Measurements from ENCODE around the gene AGGF1. TPM values are rescaled to one million over a fixed set of nuclear protein-coding genes. Genes with fewer than 3 reads are reported as not detected.
A peak's percentile ranks its signal among the peaks of the same experiment; 100 is the strongest.

The AGGF1 gene
- polyA plus RNA-seq, 1 donor = 26.8 TPM

DNA sequence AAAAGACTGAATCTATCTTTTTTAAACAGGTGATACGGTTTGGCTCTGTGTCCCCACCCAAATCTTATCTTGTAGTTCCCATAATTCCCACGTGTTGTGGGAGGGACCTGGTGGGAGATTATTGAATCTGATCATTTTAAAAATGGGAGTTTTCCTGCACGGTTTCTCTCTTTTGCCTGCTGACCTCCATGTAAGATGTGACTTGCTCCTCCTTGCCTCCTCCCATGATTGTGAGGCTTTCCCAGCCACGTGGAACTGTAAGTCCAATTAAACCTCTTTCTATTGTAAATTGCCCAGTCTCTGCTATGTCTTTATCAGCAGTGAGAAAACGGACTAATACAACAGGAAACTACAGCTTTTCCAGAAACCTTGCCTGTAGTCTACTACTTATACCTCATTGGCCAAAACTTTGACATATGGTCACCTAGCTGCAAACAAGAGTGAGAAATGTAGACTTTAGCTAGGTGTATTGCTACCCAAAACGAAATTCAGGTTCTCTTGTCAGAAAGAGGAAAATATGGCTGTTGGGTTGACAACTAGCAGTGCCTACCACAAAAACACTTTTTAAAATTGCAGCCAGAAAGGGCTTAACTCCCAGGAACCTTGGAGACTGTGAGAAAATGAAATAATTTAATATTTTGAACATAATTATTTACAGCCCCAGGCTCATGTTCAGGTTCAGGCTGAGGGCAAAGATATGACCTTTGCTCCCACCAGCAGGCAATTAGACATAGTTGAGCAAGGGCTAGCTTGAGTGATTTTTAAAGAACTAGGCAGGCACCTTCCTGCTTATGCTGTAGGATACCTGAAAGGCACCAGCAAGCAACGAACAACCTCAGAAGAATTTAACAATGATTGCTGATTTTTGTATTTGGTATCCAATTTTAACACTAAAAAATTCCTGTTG lies 7.4 kb upstream of the AGGF1 start:
- H3K9me3 ChIP-seq (ENCODE audit: control insufficient read depth, low read depth, low read length) = peaks cover 13% of the 10 kb centered on the region
- peak overlapping the region; percentile 69 for H3K27ac ChIP-seq (ENCODE audit: low read length)
- peak; percentile 77 to 88 for DNase-seq
- no peaks in the 10 kb centered on the region for H3K27me3 ChIP-seq (ENCODE audit: control insufficient read depth, insufficient read depth, low read length)
- H3K36me3 ChIP-seq (ENCODE audit: control insufficient read depth, insufficient read depth, low read length) = no peaks in the 10 kb centered on the region
- 42% methylated on average over 2 of the region's 7 CpGs for WGBS (ENCODE audit: insufficient coverage, low lambda C conversion rate)
- H3K4me3 ChIP-seq (ENCODE audit: low read length) = no peak overlapping the region
- H3K4me1 ChIP-seq (ENCODE audit: control insufficient read depth, insufficient read depth, low read length) = peaks cover 7% of the 10 kb centered on the region

DNA sequence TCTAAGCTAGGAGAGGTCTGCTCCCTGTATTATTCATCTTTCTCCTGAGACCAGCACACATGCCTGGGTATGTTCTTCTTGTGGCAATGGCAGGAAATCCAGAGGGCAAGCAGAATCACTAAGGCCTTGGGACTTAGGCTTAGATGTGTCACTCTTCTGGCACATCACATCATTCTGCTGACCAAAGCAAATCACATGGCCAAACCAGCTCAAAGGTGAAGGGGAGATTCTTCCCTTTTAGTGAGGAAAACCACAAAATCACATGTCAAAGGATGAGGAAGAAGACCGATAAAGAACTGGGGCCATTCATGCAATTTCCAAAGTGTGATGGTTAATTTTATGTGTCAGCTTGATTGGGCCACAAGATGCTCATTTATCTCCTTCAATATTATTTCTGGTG lies 5.7 kb upstream of the AGGF1 start:
- H3K27ac ChIP-seq (ENCODE audit: low read length) = no peak overlapping the region
- peak in 1 of 2 donors; percentile 17 for DNase-seq
- peaks cover 7% of the 10 kb centered on the region for H3K4me1 ChIP-seq (ENCODE audit: control insufficient read depth, insufficient read depth, low read length)
- WGBS (ENCODE audit: insufficient coverage, low lambda C conversion rate) = no CpG with 5 or more reads among the region's 1 CpG
- peaks cover 13% of the 10 kb centered on the region for H3K9me3 ChIP-seq (ENCODE audit: control insufficient read depth, low read depth, low read length)
- H3K36me3 ChIP-seq (ENCODE audit: control insufficient read depth, insufficient read depth, low read length) = no peaks in the 10 kb centered on the region
- no peak overlapping the region for H3K4me3 ChIP-seq (ENCODE audit: low read length)
- no peaks in the 10 kb centered on the region for H3K27me3 ChIP-seq (ENCODE audit: control insufficient read depth, insufficient read depth, low read length)

DNA sequence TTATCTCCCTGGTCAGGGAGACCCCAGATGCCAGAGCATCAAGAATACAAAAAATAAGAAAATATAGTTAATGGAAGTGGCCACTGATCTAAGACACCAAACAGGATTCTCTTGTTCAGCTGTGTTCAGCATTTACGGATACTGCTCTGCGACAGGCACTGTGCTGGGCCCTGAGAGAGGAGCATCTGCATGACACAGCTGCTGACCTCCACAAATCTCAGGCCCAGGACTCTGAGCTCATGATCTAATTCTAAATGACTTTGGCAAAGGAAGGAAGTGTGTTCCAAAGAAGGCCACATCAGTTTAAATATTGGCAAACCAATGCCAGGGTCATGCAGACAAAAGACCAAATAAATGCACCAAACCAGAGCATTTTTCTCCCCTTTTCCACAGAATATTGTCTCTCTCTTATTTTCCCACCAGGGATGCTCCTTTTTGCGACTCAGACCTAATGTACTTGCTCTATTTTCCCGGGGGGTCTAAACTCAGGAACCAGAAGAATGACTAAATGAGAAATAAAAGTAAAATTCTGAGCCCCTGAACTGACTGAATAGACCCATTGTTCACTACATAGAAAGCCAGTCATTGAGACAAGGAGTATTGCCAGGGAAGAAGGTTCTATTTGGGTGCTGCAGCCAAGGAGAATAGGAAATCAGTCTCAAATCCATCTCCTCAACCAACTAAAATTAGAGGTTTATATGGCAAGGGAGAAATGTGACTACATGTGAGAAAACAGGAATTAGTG lies 1.4 kb upstream of the AGGF1 start:
- peaks cover 11% of the 10 kb centered on the region for H3K4me1 ChIP-seq (ENCODE audit: control insufficient read depth, insufficient read depth, low read length)
- no peaks in the 10 kb centered on the region for H3K27me3 ChIP-seq (ENCODE audit: control insufficient read depth, insufficient read depth, low read length)
- no peaks in the 10 kb centered on the region for H3K36me3 ChIP-seq (ENCODE audit: control insufficient read depth, insufficient read depth, low read length)
- H3K4me3 ChIP-seq (ENCODE audit: low read length) = no peak overlapping the region
- WGBS (ENCODE audit: insufficient coverage, low lambda C conversion rate) = no CpG with 5 or more reads among the region's 4 CpGs
- H3K9me3 ChIP-seq (ENCODE audit: control insufficient read depth, low read depth, low read length) = no peaks in the 10 kb centered on the region
- peak overlapping the region; percentile 2 for H3K27ac ChIP-seq (ENCODE audit: low read length)
- DNase-seq = peak in 1 of 2 donors; percentile 5

DNA sequence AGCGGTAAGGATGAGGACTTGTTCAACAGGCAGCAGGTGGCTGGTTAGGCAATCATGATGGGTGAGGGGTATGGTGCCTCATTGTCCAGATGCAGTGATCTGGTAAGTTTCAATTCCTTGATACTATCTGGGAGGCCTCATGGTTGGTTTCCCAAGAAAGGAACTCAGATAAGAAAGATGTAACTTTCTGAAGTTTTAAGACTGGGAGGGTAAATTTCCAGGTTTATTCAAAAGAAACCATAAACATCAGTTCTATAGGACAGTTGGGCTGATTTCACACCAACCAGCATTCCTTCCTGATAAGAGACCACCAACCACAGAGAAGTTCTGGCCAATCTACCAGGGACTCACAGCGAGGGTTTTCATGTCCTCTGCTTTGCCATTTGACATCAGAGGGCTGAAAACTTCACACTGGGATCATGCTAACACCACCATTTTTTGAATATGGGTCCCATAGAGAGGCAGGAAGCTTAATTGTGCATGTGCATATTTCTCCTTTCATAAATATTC lies 773 bp upstream of the AGGF1 start:
- DNase-seq = no peak
- H3K4me3 ChIP-seq (ENCODE audit: low read length) = no peak overlapping the region
- no peak overlapping the region for H3K27ac ChIP-seq (ENCODE audit: low read length)
- no peaks in the 10 kb centered on the region for H3K9me3 ChIP-seq (ENCODE audit: control insufficient read depth, low read depth, low read length)
- no CpG with 5 or more reads among the region's 2 CpGs for WGBS (ENCODE audit: insufficient coverage, low lambda C conversion rate)
- no peaks in the 10 kb centered on the region for H3K36me3 ChIP-seq (ENCODE audit: control insufficient read depth, insufficient read depth, low read length)
- H3K4me1 ChIP-seq (ENCODE audit: control insufficient read depth, insufficient read depth, low read length) = peaks cover 10% of the 10 kb centered on the region
- H3K27me3 ChIP-seq (ENCODE audit: control insufficient read depth, insufficient read depth, low read length) = no peaks in the 10 kb centered on the region

DNA sequence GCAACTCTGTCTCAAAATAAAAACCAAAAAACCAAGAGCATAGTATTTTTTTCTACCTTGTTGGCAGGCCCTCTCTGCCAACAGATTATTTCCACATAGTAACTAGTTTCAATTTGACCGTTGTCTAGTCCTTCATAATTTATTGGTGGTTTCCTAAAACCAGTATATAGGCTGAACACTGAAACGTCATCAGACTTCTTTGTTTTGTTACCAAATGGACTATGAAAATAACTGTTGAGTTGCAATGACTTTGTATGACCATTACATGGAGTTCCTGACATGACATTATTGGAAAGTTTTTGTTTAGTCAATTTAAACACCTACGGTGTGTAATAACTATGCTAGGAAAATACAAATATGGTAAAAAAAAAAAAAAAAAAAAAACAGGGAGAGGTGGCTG lies 1.7 kb downstream of the AGGF1 start:
- Histone ChIP-seq H3K9me3 (ENCODE audit: control insufficient read depth, low read depth, low read length) (no peaks in the 10 kb centered on the region), H3K4me3 (ENCODE audit: low read length) (no peak overlapping the region), H3K27me3 (ENCODE audit: control insufficient read depth, insufficient read depth, low read length) (no peaks in the 10 kb centered on the region), H3K36me3 (ENCODE audit: control insufficient read depth, insufficient read depth, low read length) (peaks cover 15% of the 10 kb centered on the region), H3K27ac (ENCODE audit: low read length) (no peak overlapping the region), H3K4me1 (ENCODE audit: control insufficient read depth, insufficient read depth, low read length) (peaks cover 10% of the 10 kb centered on the region)
- WGBS (ENCODE audit: insufficient coverage, low lambda C conversion rate) = no CpG with 5 or more reads among the region's 3 CpGs
- DNase-seq = no peak

DNA sequence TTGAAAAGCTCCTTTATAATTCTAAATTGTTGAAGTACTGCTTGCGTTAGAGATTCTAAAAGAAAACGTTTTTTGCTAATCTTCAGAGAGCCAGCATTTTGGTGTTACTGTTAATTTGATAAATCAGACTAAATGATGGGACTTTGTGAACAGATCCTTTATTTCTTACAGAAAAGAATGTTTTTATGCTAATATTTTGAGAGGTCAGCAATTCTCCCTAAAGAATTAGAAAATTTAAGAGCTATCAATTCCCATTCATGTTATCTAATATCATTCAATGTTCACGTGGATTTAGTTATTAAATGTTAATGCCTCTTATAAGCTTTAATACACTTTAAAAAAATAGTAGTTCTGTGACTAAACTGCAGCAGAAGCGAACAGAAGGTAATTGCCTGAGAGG lies 2.4 kb downstream of the AGGF1 start:
- Histone ChIP-seq H3K4me1 (ENCODE audit: control insufficient read depth, insufficient read depth, low read length) (peaks cover 10% of the 10 kb centered on the region), H3K4me3 (ENCODE audit: low read length) (no peak overlapping the region), H3K9me3 (ENCODE audit: control insufficient read depth, low read depth, low read length) (no peaks in the 10 kb centered on the region), H3K27ac (ENCODE audit: low read length) (no peak overlapping the region), H3K27me3 (ENCODE audit: control insufficient read depth, insufficient read depth, low read length) (no peaks in the 10 kb centered on the region), H3K36me3 (ENCODE audit: control insufficient read depth, insufficient read depth, low read length) (peaks cover 19% of the 10 kb centered on the region)
- DNase-seq = no peak
- 100% methylated on average over 2 of the region's 4 CpGs for WGBS (ENCODE audit: insufficient coverage, low lambda C conversion rate)

DNA sequence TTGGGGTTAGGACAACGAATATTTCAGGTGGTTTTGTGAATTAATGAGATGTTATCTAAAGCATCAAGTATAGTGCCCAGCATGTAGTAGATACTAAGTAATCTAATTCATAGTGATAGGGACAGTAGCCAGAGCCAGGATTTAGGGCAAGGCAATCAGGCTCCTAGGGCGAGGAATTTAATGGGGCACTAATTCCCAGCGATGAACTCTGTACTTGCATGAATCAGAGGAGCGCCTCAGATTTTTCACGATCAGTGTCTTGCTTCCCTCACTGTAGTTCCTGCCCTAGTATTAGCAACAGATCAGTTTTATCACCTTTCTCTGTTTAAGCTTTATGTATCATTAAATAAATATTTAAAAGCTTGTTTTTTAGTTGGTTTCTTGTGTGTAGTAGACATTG lies 3.1 kb downstream of the AGGF1 start:
- peak in 1 of 2 donors; percentile 49 for DNase-seq
- WGBS (ENCODE audit: insufficient coverage, low lambda C conversion rate) = no CpG with 5 or more reads among the region's 5 CpGs

DNA sequence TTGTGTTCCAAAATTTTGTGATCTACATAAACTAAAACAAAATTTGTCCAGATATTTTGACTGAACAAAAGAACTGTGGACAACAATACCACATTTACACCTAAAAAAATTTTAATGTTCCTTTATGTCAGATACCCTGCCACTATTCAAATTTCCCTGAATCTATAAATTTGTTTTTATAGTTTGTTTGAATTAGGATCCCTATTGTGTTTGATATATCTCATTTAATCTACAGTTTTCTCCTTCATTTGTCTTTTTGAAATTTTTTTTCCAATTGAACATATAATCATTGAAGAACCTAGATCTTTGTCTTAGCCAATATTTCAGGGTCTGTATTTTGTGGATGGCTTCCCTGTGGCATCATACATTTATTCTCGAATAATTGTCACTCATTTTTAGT lies 5.7 kb downstream of the AGGF1 start:
- no peak for DNase-seq
- Histone ChIP-seq H3K9me3 (ENCODE audit: control insufficient read depth, low read depth, low read length) (no peaks in the 10 kb centered on the region), H3K27me3 (ENCODE audit: control insufficient read depth, insufficient read depth, low read length) (no peaks in the 10 kb centered on the region), H3K4me3 (ENCODE audit: low read length) (no peak overlapping the region), H3K4me1 (ENCODE audit: control insufficient read depth, insufficient read depth, low read length) (peaks cover 10% of the 10 kb centered on the region), H3K36me3 (ENCODE audit: control insufficient read depth, insufficient read depth, low read length) (peaks cover 31% of the 10 kb centered on the region), H3K27ac (ENCODE audit: low read length) (no peak overlapping the region)
- WGBS (ENCODE audit: insufficient coverage, low lambda C conversion rate) = no CpG with 5 or more reads among the region's 1 CpG

More for the DNA sequence above, 3.1 kb downstream of the AGGF1 start:
- H3K4me1 ChIP-seq (ENCODE audit: control insufficient read depth, insufficient read depth, low read length) = peaks cover 10% of the 10 kb centered on the region
- no peaks in the 10 kb centered on the region for H3K27me3 ChIP-seq (ENCODE audit: control insufficient read depth, insufficient read depth, low read length)
- peaks cover 21% of the 10 kb centered on the region for H3K36me3 ChIP-seq (ENCODE audit: control insufficient read depth, insufficient read depth, low read length)
- H3K4me3 ChIP-seq (ENCODE audit: low read length) = no peak overlapping the region
- no peak overlapping the region for H3K27ac ChIP-seq (ENCODE audit: low read length)
- H3K9me3 ChIP-seq (ENCODE audit: control insufficient read depth, low read depth, low read length) = no peaks in the 10 kb centered on the region

DNA sequence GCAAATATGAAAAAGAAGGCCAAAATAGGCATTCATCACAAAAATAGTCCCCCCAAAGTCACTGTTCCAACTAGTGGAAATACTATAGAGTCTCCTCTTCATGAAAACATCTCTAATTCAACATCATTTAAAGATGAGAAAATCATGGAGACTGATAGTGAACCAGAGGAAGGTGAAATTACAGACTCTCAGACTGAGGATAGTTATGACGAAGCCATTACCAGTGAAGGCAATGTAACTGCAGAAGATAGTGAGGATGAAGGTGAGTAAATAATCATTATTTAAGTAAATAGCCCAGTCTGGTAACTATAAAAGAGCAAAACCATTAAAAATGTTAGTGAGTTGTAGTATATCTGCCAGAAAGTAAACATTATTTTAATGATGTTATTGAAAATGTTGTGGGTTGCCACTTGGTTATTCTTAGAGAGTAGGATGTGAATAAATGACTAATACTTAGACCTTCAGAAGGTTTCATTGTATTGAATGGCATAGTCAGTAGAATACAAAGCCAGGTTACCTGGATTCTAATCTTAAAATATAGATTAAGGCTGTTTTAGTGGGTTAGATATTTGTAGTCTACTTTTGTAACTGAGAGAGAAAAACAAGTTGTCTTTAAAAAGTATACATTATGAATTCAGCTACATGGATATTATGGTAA lies 16.3 kb downstream of the AGGF1 start:
- H3K36me3 ChIP-seq (ENCODE audit: control insufficient read depth, insufficient read depth, low read length) = peaks cover 30% of the 10 kb centered on the region
- H3K27me3 ChIP-seq (ENCODE audit: control insufficient read depth, insufficient read depth, low read length) = no peaks in the 10 kb centered on the region
- no peak overlapping the region for H3K4me3 ChIP-seq (ENCODE audit: low read length)
- H3K27ac ChIP-seq (ENCODE audit: low read length) = no peak overlapping the region
- WGBS (ENCODE audit: insufficient coverage, low lambda C conversion rate) = 100% methylated on average over 1 of the region's 1 CpG
- no peak for DNase-seq
- no peaks in the 10 kb centered on the region for H3K9me3 ChIP-seq (ENCODE audit: control insufficient read depth, low read depth, low read length)
- no peaks in the 10 kb centered on the region for H3K4me1 ChIP-seq (ENCODE audit: control insufficient read depth, insufficient read depth, low read length)

DNA sequence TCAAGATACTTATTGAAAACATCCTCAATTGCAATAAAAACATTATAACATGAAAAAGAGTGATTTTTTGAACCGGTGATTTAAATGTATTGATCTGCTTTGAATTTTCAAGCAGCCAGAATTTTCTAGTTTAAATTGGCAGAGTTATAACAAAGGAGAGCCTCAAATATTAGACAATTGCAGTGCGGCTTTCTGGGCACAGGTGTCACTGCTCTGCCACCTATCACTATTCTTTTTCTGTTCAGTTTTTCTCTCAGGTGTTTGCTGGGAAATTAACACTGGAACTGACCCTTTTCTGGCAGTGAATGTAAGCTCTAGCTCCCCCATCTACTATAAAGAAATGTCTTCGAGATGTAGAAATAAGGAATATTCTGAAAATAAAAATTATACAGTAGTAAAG lies 33.8 kb downstream of the AGGF1 start:
- H3K9me3 ChIP-seq (ENCODE audit: control insufficient read depth, low read depth, low read length) = no peaks in the 10 kb centered on the region
- no peak overlapping the region for H3K27ac ChIP-seq (ENCODE audit: low read length)
- H3K27me3 ChIP-seq (ENCODE audit: control insufficient read depth, insufficient read depth, low read length) = no peaks in the 10 kb centered on the region
- peaks cover 12% of the 10 kb centered on the region for H3K4me1 ChIP-seq (ENCODE audit: control insufficient read depth, insufficient read depth, low read length)
- WGBS (ENCODE audit: insufficient coverage, low lambda C conversion rate) = 83% methylated on average over 1 of the region's 3 CpGs
- H3K36me3 ChIP-seq (ENCODE audit: control insufficient read depth, insufficient read depth, low read length) = peaks cover 42% of the 10 kb centered on the region
- DNase-seq = no peak
- H3K4me3 ChIP-seq (ENCODE audit: low read length) = no peak overlapping the region

Measured in large intestine (tissue), 3 donors.